H1 (cell line): ENCODE data around the gene GCLC. TPM values are rescaled to one million over a fixed set of nuclear protein-coding genes. Genes with fewer than 3 reads are reported as not detected.

Experiments used
- ATF2 ChIP-seq: IDR thresholded peaks from 2 replicates; pipeline ENCODE4 v1.6.1; 2012; ENCODE audit warnings: low read length, inconsistent platforms
- ATF3 ChIP-seq: IDR thresholded peaks from 2 replicates; pipeline ENCODE4 v1.6.1; 2011; ENCODE audit warnings: low read depth, mild to moderate bottlenecking, low read length; ENCODE audit not compliant: insufficient read depth
- BCL11A ChIP-seq, 2 experiments: IDR thresholded peaks; one replicate each; pipeline ENCODE4 v1.6.1; 2011; ENCODE audit warnings: low read depth in 2 of 2, low read length in 2 of 2, mild to moderate bottlenecking in 2 of 2
- CTBP2 ChIP-seq: IDR thresholded peaks from 2 replicates; pipeline ENCODE4 v1.7.0; 2011; ENCODE audit warnings: borderline replicate concordance, mild to moderate bottlenecking, moderate library complexity, mixed read lengths, low read length; ENCODE audit not compliant: insufficient read depth, insufficient read length
- CTCF ChIP-seq, 3 experiments: IDR thresholded peaks; 1 replicate in 2 of 3; 2 replicates in 1 of 3; pipeline versions ENCODE4 v1.5.1 to v1.6.1; 2011; ENCODE audit warnings: low read length in 3 of 3, mild to moderate bottlenecking in 3 of 3, inconsistent platforms in 2 of 3, low read depth in 1 of 3, moderate library complexity in 1 of 3; ENCODE audit not compliant: insufficient read depth in 1 of 3; ENCODE audit errors: control extremely low read depth in 1 of 3
- FOSL1 ChIP-seq: IDR thresholded peaks from 2 replicates; pipeline ENCODE4 v1.6.1; 2011; ENCODE audit warnings: mild to moderate bottlenecking, low read depth, low read length, moderate library complexity; ENCODE audit not compliant: insufficient read depth
- HDAC2 ChIP-seq, 2 experiments: fragments of 300-600 bp in 1 of 2; sonication (generic) in 1 of 2; IDR thresholded peaks; 2 replicates each; pipeline ENCODE4 v1.6.1; 2011 to 2012; ENCODE audit warnings: low read depth in 2 of 2, low read length in 2 of 2, mild to moderate bottlenecking in 2 of 2, moderate library complexity in 2 of 2, borderline replicate concordance in 1 of 2, inconsistent platforms in 1 of 2
- JUN ChIP-seq: IDR thresholded peaks from 2 replicates; pipeline ENCODE4 v1.6.1; 2011; ENCODE audit warnings: low read depth, mild to moderate bottlenecking, improper control_type of control experiment, low read length
- KDM1A ChIP-seq: fragments of 200-600, 300-600 bp; sonication (generic); IDR thresholded peaks from 2 replicates; pipeline ENCODE4 v1.7.1; 2016; ENCODE audit warnings: mild to moderate bottlenecking, low read length, borderline replicate concordance
- NRF1 ChIP-seq: IDR thresholded peaks from 2 replicates; pipeline ENCODE4 v1.6.1; 2011; ENCODE audit warnings: mild to moderate bottlenecking, low read depth, low read length, improper control_type of control experiment
- RAD21 ChIP-seq, 2 experiments: IDR thresholded peaks in 1 of 2; conservative IDR thresholded peaks in 1 of 2; 2 replicates each; pipeline ENCODE4 v1.6.1; 2011; ENCODE audit warnings: low read depth in 2 of 2, low read length in 2 of 2, improper control_type of control experiment in 1 of 2, inconsistent platforms in 1 of 2, mild to moderate bottlenecking in 1 of 2, moderate library complexity in 1 of 2
- RNF2 ChIP-seq: fragments of 200-900, 300-1000 bp; sonication (generic); IDR thresholded peaks from 2 replicates; pipeline ENCODE4 v1.7.1; 2016; ENCODE audit warnings: borderline replicate concordance, low read depth, mild to moderate bottlenecking, antibody characterized with exemption, low read length; ENCODE audit not compliant: poor library complexity, severe bottlenecking; ENCODE audit errors: missing control alignments
- SP1 ChIP-seq: IDR thresholded peaks from 2 replicates; pipeline ENCODE4 v1.6.1; 2011; ENCODE audit warnings: low read depth, low read length
- SUZ12 ChIP-seq: fragments of 200-600 bp; sonication (generic); IDR thresholded peaks from 2 replicates; pipeline ENCODE4 v1.6.1; 2012; ENCODE audit warnings: mild to moderate bottlenecking, inconsistent platforms, low read length, moderate library complexity, mixed read lengths
- TBP ChIP-seq: IDR thresholded peaks from 2 replicates; pipeline ENCODE4 v1.6.1; 2011; ENCODE audit warnings: low read depth, low read length, improper control_type of control experiment
- TCF12 ChIP-seq: IDR thresholded peaks from 2 replicates; pipeline ENCODE4 v1.6.1; 2011; ENCODE audit warnings: low read depth, mild to moderate bottlenecking, low read length
- ZNF274 ChIP-seq: IDR thresholded peaks from 2 replicates; pipeline ENCODE4 v1.7.0; 2012; ENCODE audit warnings: low read length, borderline replicate concordance; ENCODE audit errors: extremely low read depth
- polyA plus RNA-seq, 7 experiments: library from polyadenylated mRNA; depleted of rRNA in 3 of 7; stranded (reverse) in 5 of 7; unstranded in 2 of 7; fragments of >200 nt in 5 of 7; fragments of 200-250 nt in 2 of 7; gene quantifications; 1 replicate in 5 of 7; 2 replicates in 1 of 7; 4 replicates in 1 of 7; pipeline versions ENCODE4 v1.2.1 to v1.2.3, GENCODE V29; 2011 to 2013; ENCODE audit warnings: missing spikeins in 2 of 7, mixed read lengths in 2 of 7
- total RNA-seq: library from RNA; stranded (reverse); fragmentation: NEBNext Ultra II Directional; extraction: Animal tissue kit (Norgen Biotek cat#: 25700); gene quantifications from 2 replicates; pipeline ENCODE4 v1.2.1, GENCODE V29; 2021

The GCLC gene
- total and polyA plus RNA-seq, 2 of the 8 experiments (the other 6 are each of a cell fraction or from before 2014, with no cell fraction given) = 15.8 to 54.0 TPM

- TF ChIP-seq ATF3 (no peak), NRF1 (peak; percentile 29), HDAC2 (IDR thresholded peaks at IDR 0.05; ENCODE audit: borderline replicate concordance in 1 of 2, low read depth in 2 of 2, low read length in 2 of 2) (no peak), RNF2 (no peak), SP1 (peak; percentile 97), RAD21 (IDR thresholded peaks at IDR 0.05 in 1 of 2, conservative IDR thresholded peaks at IDR 0.05 in 1 of 2; ENCODE audit: low read depth in 2 of 2, low read length in 2 of 2) (peak; percentile 56 to 82), TBP (peak; percentile 88), ZNF274 (no peak), JUN (no peak), BCL11A (IDR thresholded peaks at IDR 0.05; ENCODE audit: low read depth in 2 of 2, low read length in 2 of 2) (no peak), TCF12 (no peak), FOSL1 (no peak), SUZ12 (no peak), CTBP2 (peak; percentile 50), ATF2 (0 out of 2 replicates have a peak, but pooled peaks have one; percentile 69), CTCF (IDR thresholded peaks at IDR 0.05; ENCODE audit: control extremely low read depth in 1 of 3, insufficient read depth in 1 of 3, low read depth in 1 of 3, low read length in 3 of 3) (peak; percentile 55 to 81 (median 70)), KDM1A (0 out of 2 replicates have a peak, but pooled peaks have one; percentile 14)
Measured at GRCh38 chr6:53544470-53545308, at the start of gene GCLC (continued).
